H1 (cell line): ENCODE data around the gene OCEL1. TPM values are rescaled to one million over a fixed set of nuclear protein-coding genes. Genes with fewer than 3 reads are reported as not detected.

Experiments
- KDM5A ChIP-seq: fragments of 200-600 bp; IDR thresholded peaks from 2 replicates; pipeline ENCODE4 v1.7.1; 2012; ENCODE audit warnings: mild to moderate bottlenecking, low read length, inconsistent platforms, mixed read lengths
- polyA plus RNA-seq, 7 experiments: library from polyadenylated mRNA; depleted of rRNA in 3 of 7; stranded (reverse) in 5 of 7; unstranded in 2 of 7; fragments of >200 nt in 5 of 7; fragments of 200-250 nt in 2 of 7; gene quantifications; 1 replicate in 5 of 7; 2 replicates in 1 of 7; 4 replicates in 1 of 7; pipeline versions ENCODE4 v1.2.1 to v1.2.3, GENCODE V29; 2011 to 2013; ENCODE audit warnings: missing spikeins in 2 of 7, mixed read lengths in 2 of 7
- total RNA-seq: library from RNA; stranded (reverse); fragmentation: NEBNext Ultra II Directional; extraction: Animal tissue kit (Norgen Biotek cat#: 25700); gene quantifications from 2 replicates; pipeline ENCODE4 v1.2.1, GENCODE V29; 2021

Gene OCEL1
- total and polyA plus RNA-seq, 2 of the 8 experiments (the other 6 are each of a cell fraction or from before 2014, with no cell fraction given), result 13.3 to 32.6 TPM

DNA sequence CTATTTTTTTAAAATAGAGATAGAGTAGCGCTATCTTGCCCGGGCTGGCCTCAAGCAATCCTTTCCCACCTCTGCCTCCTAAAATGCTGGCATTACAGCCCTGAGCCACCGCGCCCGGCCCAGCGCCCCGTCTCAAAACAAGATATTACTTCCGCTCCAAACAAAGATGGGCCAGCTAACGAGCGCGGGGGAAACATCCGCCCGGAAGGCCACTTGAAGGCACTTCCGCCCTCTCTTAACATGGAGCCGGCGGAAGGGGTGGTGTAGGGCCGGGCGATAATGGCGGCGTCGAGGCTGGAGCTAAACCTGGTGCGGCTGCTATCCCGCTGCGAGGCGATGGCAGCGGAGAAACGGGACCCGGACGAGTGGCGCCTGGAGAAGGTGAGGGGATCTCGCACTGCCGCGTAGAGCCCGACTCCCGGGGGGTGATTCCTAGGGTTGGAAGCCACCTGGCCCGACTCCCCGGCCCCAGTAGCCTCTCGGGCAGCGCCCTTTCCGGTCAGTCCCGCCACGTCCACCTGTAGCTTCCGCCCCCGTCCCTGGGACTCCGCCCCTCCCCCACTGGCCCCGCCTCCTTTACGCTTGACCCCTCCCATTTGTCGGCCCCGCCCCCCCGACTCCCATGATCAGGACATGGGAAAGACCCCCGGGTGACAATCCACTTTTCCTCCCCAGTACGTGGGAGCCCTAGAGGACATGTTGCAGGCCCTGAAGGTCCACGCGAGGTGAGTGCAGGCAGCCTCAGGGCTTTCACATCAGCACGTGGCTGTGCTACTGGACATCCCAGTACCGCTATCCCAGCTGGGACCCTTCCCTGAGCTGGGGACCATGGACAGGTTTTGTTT, 10.7 kb upstream of the OCEL1 start, which contains the start of gene USE1 (continued):
- TF ChIP-seq KDM5A, result peak; percentile 80; the same call in 1 of the 2 replicates
